Neural cell (in vitro differentiated cells): ENCODE results near the gene ATOH8.

Experiments
- CTCF ChIP-seq: fragments of 450-650 bp; IDR thresholded peaks from 2 replicates; pipeline ENCODE4 v1.5.1; 2014; ENCODE audit warnings: antibody characterized with exemption, mild to moderate bottlenecking, moderate library complexity; ENCODE audit not compliant: poor library complexity, severe bottlenecking
- EP300 ChIP-seq: fragments of 450-650 bp; conservative IDR thresholded peaks from 2 replicates; pipeline ENCODE4 v1.6.1; 2014; ENCODE audit warnings: antibody characterized with exemption, mild to moderate bottlenecking, moderate library complexity; ENCODE audit not compliant: poor library complexity, severe bottlenecking
- EZH2 ChIP-seq: fragments of 200-600, 300-800 bp; shearing (Covaris generic), sonication (generic); IDR thresholded peaks from 2 replicates; pipeline ENCODE4 v1.6.1; 2014; ENCODE audit warnings: antibody characterized with exemption, low read length, borderline replicate concordance, mild to moderate bottlenecking; ENCODE audit not compliant: insufficient read depth, poor library complexity, severe bottlenecking
- RAD21 ChIP-seq: fragments of 450-650 bp; conservative IDR thresholded peaks from 2 replicates; pipeline ENCODE4 v1.6.1; 2014; ENCODE audit warnings: antibody characterized with exemption, mild to moderate bottlenecking, moderate library complexity
- SMC3 ChIP-seq: fragments of 450-650 bp; conservative IDR thresholded peaks from 2 replicates; pipeline ENCODE4 v1.6.1; 2014; ENCODE audit warnings: antibody characterized with exemption, mild to moderate bottlenecking, moderate library complexity; ENCODE audit not compliant: poor library complexity

GRCh38 chr2:85812094-85812735 is 58.4 kb downstream of the ATOH8 start:
- TF ChIP-seq CTCF (no peak), RAD21 (no peak), EZH2 (no peak), SMC3 (no peak), EP300 (no peak)
